Stimulated activated CD4-positive, alpha-beta T cell treated with anti-CD3 and anti-CD28 coated beads, Interleukin-4, amount 100 ng/mL, for 24 hours (primary cell): ENCODE data around the gene ADAMTS9.

Experiments
- DNase-seq: peaks from one replicate; pipeline ENCODE4 v3.0.0-alpha.2; 2020

Gene ADAMTS9, protein sequence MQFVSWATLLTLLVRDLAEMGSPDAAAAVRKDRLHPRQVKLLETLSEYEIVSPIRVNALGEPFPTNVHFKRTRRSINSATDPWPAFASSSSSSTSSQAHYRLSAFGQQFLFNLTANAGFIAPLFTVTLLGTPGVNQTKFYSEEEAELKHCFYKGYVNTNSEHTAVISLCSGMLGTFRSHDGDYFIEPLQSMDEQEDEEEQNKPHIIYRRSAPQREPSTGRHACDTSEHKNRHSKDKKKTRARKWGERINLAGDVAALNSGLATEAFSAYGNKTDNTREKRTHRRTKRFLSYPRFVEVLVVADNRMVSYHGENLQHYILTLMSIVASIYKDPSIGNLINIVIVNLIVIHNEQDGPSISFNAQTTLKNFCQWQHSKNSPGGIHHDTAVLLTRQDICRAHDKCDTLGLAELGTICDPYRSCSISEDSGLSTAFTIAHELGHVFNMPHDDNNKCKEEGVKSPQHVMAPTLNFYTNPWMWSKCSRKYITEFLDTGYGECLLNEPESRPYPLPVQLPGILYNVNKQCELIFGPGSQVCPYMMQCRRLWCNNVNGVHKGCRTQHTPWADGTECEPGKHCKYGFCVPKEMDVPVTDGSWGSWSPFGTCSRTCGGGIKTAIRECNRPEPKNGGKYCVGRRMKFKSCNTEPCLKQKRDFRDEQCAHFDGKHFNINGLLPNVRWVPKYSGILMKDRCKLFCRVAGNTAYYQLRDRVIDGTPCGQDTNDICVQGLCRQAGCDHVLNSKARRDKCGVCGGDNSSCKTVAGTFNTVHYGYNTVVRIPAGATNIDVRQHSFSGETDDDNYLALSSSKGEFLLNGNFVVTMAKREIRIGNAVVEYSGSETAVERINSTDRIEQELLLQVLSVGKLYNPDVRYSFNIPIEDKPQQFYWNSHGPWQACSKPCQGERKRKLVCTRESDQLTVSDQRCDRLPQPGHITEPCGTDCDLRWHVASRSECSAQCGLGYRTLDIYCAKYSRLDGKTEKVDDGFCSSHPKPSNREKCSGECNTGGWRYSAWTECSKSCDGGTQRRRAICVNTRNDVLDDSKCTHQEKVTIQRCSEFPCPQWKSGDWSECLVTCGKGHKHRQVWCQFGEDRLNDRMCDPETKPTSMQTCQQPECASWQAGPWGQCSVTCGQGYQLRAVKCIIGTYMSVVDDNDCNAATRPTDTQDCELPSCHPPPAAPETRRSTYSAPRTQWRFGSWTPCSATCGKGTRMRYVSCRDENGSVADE (N-terminal part only)

DNA sequence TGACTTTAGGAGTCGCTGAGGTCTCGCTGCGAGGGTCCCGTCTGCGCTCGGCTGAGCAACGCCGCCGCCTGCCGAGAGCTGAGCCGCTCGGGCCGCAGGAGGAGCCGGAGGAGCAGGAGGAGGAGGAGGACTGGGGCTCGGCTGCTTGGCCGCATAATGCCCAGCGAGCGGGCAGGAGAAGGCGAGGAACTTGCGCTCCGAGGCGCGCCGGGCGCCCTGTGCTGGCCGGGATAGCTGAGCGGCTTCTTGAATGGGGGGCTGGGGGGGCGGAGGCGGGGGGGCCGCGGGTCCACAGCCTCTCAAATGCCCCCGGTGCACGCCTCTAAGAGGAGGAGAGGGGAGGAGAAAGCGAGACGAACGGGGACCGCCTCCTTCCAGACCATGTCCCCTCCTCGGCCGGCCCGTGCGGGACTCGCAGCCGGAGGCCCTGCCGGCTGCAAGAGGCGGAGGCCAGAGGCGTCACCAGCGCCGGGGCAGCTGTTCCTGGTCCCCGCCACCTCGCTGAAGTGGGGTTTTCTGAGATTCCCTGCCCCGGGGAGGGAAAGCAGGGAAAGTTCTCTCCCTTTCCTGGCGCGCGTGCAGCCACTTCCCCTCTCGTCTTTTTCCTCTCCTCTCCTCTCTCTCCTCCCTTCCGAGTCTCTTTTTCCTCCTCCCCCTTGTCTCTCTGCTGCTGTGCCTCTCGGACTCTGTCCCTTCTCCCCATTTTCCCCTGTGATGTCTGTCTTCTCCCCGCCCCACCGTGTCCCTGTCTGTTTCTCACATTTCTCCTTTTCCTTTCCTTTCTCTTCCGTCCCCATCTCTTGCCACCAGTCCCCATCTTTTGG lies at the start of gene ADAMTS9:
ADAMTS9 (minus strand) TSS at position 220 of the 824 bp plus-strand sequence. CDS start 343 bp downstream, outside the sequence.
- DNase-seq = no peak

DNA sequence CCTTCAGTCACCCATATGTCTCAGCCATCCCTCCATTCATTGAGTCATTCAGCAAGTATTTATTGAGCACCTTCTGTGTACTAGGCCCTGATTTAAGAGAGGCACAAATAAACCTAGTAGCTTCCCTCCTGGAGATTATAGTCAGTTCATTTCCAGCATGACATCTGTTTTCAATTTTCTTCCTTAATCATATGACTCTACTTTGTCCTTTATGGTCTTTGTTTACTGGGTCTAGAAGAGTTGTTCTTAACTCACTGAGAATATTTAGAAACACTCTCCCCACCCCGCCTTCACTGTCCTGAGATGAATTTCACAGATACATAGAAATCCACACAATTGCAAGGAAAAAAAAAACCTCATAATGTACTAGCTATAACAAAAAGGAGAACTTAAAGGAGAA lies 44.8 kb upstream of the ADAMTS9 start:
- no peak for DNase-seq

GRCh38 chr3:64730681-64731080 lies 42.9 kb upstream of the ADAMTS9 start:
- DNase-seq = no peak

- DNase-seq = no peak
Measured at GRCh38 chr3:64728994-64729393, 41.2 kb upstream of the ADAMTS9 start.

DNA sequence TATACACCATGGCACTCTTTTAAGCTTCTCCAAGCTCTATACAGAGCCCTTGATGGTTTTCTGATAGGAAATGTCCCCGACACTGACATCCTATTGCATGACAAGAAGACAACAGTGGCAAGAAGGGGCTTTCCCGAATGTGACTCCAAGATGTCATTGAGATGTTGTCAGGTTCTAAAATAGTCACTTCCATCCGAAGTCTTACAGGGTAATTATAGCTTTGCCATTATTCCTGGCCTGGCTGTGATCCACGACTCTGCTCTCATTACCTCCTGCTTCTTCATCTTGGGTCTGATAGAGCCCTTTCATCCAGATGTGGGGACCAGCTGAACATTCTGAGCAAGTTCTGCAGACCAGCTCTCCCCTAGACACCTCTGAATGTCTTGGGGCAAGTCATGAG lies 40.6 kb upstream of the ADAMTS9 start:
- DNase-seq = no peak

GRCh38 chr3:64726414-64727090 lies 38.8 kb upstream of the ADAMTS9 start:
- no peak for DNase-seq

- DNase-seq = no peak
Measured at GRCh38 chr3:64718976-64719375, 31.2 kb upstream of the ADAMTS9 start.

DNA sequence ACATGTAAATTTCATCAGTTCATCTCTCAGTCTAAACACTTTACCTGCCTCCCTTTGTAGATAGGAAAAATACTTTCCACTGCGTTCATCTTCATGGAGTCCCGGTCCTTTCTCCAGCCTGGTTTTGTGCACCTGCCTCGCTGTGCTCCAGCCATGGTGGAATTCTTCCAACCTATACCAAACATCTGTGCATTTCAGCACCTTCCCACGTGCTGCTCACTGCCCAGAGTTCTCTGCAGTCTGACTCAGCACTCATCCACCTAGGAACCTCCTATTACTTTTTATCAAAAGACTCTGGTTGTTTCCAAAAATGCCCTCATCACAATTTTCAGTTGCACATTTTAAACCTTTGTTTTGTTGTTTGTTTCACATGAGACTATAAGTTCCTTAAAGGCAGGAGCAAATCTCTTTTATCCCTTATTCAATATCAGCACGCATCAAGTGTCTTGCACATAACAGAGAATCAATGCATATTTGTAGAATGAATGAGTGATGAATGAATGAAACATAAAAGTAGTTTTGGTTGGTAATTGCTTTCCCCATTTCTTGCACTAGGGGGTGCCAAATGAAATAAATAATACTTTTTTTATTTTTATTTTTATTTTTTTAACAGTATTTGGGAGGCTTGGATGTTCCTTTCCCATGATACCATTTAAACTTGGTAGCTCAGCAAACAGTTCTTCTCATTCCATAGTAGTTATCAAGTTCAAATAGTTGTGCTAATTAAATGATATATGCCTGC lies 30.2 kb upstream of the ADAMTS9 start:
- DNase-seq = no peak

GRCh38 chr3:64717411-64717810 lies 29.6 kb upstream of the ADAMTS9 start:
- no peak for DNase-seq

DNA sequence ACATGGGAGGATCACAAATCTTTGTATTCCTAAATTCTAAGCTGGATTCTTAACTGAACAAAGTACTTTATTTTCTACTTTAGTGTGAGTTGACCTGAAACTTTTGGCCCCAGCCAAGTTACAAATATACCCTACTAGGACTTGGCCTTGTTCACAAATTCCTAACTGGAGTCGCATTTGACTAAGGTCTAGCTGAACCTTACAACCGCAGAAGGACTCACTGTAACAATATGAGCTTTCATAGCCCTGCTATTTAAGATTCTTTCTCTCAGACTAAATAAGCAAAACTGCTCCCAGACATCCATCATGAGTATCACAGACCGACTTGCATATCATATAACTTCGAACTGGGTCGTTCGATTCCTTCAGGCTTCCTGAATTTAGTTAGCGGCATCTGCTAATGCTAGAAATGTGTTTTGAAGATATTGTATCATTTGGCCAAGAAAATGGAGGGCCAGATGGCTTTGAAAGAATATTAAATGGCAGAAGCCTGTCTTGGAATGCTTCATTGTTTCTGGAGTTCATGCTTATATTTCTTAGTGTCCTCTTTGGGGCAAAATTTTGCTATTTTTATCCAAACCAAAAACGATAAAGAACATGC lies 28.4 kb upstream of the ADAMTS9 start:
- DNase-seq = no peak

- no peak for DNase-seq
Measured at GRCh38 chr3:64715211-64715982, 27.6 kb upstream of the ADAMTS9 start.

DNA sequence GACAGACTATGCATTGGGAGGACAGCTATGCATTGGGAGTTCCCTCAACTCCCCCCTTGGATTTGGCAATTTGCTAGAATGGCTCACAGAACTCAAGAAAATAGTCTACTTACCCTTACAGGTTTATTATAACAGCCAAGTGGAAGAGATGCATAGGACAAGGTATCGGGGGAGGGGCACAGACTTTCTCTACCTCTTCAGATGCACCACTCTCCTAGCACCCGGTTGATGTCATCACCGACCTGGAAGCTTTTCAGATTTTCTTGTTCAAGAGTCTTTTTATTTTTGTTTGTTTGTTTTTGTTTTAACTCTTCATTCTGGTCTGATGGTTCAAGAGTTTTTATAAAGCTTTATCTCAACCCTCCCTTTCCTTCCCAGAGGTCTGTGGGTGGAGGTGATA lies 20.7 kb upstream of the ADAMTS9 start:
- DNase-seq = no peak

DNA sequence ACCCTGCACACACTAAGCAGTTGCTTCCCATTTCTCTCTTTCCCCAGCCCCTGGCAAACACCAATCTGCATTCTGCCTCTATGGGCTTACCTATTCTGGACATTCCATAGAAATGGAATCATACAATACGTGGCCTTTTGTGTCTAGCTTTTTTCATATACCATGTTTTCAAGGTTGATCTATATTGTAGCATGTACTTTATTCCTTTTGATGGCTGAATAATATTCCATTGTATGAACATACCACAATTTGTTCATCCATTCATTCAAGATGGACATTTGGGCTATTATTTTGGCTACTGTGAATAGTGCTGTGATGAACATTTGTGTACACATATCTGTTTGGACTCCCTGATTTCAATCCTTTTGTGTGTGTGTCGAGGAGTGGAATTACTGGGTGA lies 18.1 kb upstream of the ADAMTS9 start:
- no peak for DNase-seq

DNA sequence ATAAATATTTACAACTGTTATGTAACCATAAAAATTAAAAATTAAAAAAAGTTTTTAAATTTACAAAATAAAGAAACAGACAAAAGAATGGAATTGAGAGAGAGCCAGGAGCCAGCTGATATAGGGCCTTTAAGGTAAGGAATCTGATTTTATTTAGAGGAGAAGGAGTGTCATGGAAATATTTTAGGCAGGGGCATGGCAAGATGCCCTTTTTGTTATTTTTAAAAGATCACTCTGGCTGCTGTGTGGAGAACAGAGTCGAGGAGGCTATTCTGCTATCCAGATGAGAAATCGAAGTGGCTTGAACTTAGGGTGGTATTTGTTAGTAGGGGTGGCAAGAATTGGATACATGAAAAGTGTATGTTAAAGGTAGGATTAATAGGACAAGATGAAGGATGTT lies 9.1 kb upstream of the ADAMTS9 start:
- DNase-seq = no peak

DNA sequence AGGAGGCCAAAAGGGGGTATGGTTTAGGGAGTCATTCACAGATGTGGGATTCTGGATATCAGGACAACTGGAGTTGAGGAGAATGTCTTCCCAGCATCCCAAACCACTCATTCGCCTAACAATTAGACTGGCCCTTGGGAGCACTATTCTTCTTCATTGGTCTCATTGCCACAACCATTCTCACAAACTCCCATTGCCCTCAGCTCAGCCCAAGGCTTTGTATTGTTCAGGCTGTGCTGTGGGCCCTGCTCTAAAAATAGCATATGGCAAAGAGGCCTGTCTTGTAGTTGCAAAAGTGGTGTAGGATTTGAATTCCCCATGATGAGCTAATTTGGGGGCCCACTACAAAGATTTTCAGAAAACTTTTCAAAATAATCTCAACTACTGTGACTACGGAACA lies 6.3 kb upstream of the ADAMTS9 start:
- no peak for DNase-seq

DNA sequence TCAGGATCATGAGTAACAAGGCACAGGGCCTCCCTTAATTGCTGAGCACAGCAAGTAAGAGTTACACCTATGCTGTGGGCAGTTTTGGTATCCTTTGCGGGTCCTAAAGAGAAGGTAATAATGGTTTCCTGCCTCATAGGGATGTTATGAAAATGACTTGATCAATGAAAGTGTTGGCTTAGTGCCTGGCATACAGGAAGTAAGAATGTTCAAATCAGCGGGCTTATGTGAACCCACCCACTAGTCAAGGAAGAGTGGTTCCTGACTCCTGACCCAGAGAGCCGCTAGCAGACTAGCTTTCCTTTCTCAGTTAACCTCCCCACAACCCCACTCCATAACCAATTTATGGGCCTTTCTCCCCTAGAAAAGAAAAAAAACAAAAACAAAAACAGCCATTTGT lies 5.2 kb upstream of the ADAMTS9 start:
- no peak for DNase-seq

- no peak for DNase-seq
Measured at GRCh38 chr3:64691051-64691450, 3.3 kb upstream of the ADAMTS9 start.

- no peak for DNase-seq
Measured at GRCh38 chr3:64687086-64687780, 567 bp downstream of the ADAMTS9 start.

DNA sequence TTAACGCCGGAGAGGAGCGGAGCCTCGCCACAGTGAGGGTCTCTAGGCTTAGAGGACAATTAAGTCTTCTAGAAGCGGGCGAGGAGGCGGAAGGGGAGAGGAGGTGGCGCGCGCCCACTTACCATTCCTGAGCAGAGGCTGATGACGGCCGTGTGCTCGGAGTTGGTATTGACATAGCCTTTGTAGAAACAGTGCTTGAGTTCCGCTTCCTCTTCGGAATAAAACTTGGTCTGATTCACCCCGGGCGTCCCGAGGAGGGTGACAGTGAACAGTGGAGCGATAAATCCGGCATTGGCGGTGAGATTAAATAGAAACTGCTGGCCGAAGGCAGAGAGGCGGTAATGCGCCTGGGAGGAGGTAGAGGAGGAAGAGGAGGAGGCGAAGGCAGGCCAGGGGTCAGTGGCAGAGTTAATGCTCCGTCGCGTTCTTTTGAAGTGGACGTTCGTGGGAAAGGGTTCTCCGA lies 1.3 kb downstream of the ADAMTS9 start:
- no peak for DNase-seq
